HG03575 (cell line): ENCODE results near the gene TK2.

Source experiments
- ATAC-seq: cut with Tn5 transposase; IDR thresholded peaks from one replicate; pipeline ENCODE4 v1.9.1; 2021; ENCODE audit not compliant: unreplicated experiment, insufficient number of reproducible peaks, low FRiP score; ENCODE audit errors: extremely low read depth

TK2 gene

DNA sequence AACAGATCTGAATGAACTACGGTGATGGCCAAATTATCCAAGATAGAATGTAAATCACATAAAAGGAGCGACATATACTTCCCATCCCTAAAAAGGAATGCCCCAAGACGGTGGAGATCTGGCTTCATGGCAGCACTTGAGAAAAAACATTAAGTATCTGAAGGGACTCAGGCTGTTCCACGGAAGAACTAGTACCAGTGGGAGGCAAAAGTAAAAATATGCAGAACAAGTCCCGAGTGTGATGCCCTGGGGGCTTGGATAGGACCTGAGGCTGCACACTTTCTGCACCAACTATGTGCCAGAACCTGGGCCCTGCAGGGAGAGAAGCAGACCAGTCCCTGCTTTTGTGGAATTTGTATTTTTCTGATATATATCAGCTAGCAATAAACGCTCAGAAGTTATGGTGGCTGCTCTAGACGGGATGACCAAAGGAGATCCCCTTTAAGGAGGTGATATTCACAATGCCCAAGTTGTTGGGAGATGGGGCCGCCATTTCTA lies 1.9 kb upstream of the TK2 start:
- no peak for ATAC-seq

DNA sequence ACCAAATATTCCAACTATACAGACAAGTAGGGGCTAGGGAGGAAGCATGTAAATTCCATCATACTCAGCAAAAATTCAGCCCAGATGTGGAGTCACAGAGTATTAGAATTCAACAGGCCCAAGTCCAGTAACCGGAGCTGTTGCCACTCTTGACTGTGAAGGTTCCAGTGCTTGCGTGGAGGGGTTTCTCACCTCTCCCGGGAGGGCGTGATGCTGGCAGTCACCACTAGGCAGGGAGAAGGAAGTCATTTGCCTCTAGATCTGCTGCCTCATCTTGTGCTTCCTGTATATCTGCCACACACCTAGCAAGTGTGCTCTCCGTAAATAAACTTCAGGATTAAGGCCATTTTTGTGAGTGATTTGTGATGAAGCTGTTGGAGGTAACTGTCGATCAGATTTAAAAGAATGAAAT lies 1.4 kb upstream of the TK2 start:
- ATAC-seq, result no peak

DNA sequence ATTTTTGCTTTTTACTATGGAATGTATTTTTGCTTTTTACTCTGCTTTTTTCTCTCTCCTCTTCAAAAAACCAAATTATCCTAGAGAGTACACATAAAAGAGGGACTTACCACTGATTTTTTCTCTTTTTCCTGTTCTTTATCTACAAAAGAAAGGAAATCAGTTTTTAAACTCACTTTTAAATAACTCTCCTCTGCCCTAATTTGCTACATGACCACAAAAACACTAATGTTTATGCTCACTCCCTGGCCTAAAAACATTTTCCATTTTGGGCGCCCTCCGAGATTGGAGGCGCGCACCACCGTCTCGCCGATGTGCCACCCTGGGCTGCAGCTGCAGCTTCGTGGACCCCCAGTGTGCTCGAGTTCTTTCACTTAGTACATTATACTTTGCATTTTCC lies 1.1 kb downstream of the TK2 start:
- ATAC-seq, result no peak

DNA sequence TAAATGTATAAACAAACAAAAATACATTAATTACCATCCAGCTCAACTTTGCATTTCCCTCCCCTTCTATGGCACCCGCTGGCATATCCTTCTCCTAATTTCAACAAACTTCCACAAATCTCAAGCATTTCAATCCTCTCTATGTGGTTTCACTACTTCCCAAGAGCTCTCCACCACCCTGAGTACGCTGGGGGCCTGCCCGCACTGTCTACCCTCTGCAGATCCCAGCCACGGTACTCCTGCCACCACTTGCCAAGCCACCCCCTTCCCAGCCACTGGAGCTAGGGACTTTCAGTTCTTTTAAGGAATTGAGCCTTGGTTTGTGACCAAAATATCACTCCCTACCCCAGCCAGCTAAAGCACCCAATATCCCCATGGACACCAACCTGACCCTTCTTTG lies 1.9 kb downstream of the TK2 start:
- no peak for ATAC-seq

DNA sequence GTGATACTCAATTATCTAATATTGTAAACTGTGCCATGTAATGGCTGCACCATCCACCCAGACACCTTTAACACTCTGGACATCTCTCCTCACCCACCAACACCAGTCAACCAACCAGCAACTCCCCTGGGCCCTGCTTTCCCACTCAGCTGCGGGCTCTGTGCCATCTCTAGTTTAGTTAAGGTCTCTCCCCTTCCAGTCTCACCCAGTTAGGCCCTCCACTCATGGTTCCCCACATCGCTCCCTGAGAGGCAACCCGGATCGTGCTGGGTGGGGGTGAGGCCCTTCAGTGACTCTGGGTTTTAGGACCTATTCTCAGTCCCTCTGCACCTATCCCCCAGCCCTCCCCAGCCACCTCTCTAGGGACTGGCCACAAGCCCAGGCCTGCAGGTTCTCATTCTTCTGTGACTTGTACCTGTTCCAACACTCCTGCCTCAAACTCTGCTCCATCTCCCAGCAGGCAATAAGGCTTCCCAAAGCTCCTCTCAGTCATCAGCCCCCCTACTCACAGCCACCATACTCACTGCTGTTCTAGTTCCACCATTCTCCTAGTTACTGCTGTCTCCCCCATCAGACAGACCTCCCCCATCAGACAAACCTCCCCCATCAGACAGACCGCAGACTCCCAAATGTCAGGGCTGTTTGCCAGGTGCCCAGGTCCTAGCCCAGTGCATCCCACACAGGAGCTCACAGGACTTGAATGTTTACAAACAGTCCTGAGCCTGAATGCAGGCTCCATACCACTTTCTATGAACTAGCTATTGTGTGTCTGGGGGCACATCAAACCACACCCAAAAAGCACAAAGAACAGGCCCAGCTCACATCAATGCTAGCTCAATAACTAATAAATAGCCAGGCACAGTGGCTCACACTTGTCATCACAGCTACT lies 2.6 kb downstream of the TK2 start:
- ATAC-seq, result no peak

DNA sequence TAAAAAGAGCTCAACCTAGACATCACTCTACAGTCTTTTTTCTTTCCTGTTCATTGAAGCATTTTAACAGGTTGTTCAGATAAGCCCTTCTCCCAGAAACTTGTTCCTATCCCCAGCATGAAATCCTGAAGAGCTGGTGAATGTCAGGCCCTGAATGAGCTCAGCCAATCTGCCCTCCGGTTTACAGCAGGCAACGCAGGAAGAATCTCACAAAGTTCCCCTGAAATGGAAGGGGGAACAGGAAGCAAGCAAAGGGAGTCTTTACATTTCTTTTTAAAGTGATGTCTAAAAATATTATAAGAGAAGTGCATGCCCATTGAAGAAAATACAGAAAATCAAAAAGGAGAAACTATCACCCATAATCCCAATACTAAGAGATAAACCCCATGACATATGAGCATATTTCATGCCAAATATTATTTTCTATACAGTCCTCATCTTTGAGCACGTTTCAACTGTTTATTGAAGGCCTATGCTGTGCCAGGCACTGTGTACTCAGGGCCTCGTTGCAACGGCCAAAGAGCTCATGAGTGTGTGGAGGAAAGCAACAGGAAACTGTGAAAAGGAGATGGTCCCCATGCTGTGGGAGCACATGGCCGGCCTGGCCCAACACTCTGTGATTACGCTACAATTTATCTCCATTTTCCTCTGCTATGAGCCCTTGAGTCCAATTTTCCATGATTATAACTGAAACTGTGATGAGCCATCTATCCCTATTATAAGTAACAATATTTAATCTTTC lies 5.7 kb downstream of the TK2 start:
- no peak for ATAC-seq

DNA sequence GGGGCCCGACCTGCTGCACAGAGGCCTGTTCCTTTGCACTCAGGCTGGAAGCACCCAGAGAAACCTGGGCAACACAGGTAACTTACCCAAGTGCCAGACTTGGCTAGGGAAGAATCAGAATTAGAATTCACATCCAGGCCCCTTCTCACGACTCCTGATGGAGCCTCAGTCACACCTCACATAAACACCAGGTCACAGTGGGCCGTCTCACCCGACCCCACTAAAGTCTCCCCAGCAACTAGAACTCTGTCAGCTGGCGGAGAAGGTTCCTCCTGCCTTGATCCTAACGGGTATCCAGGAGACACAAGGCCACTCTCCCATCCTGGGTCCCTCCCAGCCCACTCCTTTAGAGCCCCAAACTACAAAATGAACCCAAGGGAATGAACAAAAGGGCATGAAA lies 6.4 kb downstream of the TK2 start:
- ATAC-seq, result no peak

DNA sequence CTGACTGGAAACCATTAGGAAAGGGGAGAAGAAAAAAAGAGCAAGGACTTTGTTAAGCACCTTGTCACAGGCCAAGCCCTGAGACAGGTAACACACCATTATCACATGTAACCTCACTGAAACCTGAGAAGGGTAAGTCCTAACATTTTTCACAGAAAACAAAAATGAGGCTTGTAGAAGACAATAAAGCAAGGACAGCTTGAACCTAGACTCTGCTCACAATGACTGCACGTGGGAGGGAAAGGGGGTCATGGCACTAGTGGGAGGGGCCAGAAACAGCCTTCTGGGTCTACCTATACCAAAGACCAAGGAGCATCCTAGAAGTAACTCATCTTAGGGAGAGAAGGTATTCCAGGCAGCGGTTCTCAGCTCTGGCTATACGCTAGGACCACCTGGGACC lies 7.5 kb downstream of the TK2 start:
- ATAC-seq, result no peak

DNA sequence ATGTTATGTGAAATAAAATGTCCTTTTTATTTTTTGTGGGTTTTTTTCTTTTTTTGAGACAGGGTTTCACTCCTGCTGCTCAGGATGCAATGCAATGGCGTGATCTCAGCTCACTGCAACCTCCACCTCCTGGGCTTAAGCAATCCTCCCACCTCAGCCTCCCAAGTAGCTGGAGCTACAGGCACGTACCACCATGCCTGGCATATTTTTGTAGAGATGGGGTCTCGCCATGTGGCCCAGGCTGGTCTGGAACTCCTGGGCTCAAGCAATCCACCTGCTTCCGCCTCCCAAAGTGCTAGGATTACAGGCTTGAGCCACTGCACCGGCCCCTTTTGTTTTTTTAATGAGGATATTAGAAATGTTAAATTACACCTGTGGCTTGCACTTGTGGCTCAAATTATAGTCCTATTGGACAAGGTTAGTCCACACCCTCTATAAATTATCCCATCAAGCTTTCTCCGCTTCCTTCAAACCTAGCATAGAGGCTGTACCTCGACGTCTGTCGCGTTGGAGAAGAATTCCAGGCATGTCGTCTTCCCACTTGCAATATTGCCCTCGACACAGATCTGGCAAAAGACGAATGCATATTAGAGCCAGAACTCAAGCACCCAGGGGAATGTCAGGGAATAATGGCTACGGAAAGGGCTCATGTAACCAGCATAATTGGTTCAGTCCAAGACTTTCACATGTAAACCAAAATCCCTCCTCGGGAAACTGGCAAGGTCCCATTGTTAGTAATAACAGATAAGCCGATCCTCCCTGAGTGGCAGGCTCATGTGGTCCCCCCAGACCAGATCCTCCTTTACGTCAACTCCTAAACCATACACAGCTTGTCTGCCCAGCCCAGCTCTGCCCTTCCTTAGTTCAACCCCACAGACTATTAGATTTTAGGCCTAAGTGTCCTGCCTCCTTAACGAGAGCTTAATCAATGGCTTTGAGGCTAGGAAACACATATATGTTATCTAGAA lies 8.2 kb downstream of the TK2 start:
- ATAC-seq, result no peak

DNA sequence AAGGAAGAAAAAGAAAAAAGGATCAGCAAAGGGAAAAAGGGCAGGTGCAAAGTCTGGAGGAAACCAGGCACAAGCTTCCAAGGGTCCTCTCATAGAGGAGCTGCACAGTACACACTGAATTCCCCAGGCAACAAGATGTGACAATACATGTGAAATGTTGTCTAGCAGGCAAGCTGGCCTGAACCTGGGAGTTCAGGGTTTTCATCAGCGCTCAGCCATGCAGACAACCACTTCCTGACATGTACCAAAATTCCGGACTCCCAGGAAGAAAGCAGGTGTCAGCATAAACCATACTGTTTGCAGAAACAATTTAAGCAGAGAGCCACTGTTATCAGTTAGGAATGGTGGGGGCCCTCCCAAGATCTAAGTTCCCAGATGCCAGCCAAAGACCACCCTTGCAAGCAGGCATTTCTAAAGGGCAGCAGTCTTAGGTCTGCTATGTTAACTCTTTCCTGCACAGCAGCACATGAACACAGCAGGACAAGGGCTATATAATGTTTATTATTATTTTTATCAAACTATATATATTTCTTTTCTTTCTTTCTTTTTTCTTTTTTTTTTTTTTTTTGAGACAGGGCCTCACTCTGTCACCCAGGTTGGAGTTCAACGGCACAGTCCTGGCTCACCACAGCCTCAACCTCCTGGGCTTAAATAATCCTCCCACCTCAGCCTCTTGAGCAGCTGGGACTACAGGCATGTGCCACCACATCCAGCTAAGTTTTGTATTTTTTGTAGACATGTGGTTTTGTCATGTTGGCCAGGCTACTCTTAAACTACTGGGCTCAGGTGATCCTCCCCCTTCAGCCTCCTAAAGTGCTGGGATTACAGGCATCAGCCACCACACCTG lies 10.1 kb downstream of the TK2 start:
- ATAC-seq, result no peak

DNA sequence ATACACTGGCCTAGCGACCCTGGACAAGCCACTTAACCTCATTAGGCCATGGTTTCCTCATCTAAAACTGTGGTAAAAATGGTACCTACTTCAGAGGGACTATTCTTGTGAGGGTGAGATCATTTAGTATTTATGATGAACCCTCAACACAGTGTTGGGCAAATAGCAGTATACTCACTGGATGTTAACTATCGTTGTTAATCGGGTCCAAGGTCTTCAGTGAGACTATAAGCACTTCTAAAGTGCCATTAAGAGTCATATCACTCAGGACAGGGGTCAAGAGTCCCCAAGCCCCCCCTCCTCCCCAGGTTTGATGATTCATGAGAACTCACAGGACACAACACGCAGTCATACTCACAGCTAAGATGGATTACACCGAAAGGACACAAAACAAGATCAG lies 11.0 kb downstream of the TK2 start:
- no peak for ATAC-seq

DNA sequence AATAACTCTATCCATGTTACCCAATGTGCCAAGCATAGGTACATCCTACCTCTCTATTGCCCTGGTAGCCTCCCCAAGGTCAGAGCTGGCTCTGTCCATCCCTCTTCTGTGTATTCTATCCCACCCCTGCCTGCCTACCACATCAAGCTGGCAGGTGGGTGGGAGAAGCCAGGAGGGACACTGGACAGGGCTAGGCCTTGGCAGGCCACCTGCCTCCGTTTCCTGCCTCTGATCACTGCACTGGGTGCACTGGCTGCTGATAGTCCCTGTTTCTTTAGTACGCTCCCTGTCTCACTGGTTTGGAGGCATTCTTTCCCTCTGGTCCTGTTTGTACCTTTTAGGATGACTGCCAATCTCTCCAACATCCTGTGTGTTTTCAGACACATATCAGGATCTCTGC lies 12.7 kb downstream of the TK2 start:
- no peak for ATAC-seq

DNA sequence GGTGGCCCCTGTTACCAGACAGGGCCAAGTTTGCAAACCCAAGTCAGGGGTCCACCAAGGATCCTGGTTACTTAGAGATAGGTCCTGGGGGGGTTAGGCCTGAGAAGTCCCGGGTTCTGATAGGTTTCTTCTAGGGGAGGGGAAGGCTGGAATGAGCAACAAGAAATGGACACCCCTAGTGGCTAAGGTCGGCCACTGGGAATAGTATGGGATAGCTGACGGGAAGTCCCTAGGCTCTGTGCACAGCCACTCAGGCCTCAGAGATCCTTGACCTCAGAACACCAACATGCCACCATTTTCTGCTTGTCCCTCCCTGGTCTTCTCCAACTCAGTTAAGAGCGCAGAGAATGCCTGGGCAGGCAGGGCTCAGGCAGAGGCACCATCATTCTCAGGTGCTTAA lies 13.4 kb downstream of the TK2 start:
- no peak for ATAC-seq

DNA sequence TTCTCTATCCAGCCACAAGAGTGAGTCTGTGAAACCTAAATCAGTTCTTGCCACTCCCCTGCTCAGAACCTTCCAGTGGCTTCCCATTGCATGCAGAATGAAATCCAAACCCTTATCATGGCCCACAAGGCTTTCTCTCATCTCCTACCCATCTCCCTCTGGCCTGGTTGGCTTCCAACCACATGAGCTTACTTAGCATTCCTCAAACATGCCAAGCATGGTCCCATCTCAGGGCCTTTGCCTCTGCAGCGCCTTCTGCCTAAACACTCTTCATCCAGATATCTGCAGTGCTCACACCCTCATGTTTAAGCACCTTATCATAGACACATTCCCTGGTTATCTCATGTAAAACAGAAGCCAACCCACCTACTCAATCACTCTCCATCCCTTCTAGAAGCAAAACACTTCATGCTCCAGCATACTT lies 15.5 kb downstream of the TK2 start:
- ATAC-seq, result no peak

DNA sequence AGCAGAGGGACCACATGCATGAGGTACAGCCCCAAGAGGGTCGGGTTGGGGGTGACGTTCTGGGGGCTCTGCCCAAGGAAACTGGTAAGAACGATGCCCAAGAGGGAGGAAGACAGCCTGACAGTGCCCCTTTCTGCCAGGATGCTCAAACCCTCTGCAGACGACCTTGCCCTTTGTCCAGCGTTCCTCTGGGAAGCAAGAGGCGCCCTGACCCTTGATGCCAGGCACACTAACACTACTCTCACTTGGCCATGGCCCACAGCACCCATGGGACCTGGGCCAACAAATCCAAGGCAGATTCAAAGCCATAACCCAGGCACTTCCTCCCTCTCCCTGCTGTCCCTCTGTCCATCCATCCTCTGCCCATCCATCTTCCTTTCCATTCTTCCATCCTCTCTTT lies 20.4 kb downstream of the TK2 start:
- no peak for ATAC-seq

DNA sequence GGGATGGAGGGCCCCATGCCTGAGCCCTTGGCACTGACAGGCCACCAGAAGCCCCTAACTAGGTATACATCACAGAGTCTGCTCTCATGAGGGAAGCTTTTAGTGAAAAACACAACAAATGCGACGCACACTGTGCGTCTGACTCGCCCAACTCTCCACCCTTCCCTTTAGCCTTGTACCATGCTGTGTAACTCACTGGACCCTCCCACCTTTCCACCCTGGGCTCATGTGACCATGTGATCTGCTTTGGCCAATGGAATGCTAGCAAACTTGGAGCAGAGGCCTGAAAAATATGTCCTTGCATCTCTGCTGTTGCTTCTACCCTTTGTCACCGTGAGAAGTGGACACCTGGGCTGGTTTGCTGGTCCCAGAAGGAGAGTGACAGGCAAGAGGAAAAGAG lies 21.6 kb downstream of the TK2 start:
- no peak for ATAC-seq

DNA sequence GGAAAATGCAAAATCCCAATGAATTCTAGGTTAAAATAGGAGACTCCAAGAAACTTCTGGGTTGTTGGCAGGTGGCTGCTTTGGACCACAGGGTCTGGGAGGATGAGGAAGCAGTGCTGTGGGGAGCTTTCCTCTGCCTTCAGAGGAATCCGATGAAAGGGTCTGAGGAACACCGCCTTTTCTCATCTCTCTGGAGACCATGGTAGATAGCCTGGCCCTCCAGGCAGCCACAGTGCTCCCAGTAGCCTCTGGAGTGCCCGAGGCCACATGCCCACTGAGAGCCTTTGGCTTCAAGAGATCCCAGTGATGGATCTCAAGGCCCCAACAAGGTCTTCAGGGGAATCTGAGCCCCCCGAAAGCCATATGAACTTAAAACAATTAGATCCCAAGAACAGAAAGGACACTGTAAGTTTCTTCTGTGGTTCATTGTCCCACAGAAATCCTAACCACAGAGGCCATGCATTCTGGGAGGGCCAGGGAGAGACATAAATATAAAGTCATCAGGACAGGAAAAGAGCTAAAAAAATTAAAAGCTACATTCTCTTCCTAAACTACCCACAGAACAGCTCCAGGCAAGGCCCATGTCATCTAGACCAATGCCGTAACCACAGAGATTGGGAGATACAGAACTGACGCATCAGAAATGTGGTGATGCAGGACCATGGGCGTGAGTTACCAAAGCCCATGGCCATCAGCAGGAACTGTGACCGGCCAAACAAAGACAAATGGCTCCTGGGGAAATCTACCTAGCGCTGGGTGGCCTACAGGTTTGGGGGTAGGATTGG lies 24.3 kb downstream of the TK2 start:
- ATAC-seq, result no peak
